Peyer's patch (tissue), 4 donors: ENCODE results near the gene ZFYVE9. TPM values are rescaled to one million over a fixed set of nuclear protein-coding genes. Genes with fewer than 3 reads are reported as not detected.
"Not testable (repeated sequence)": the region's sequence is repeated elsewhere in the genome, so short reads cannot be mapped to it uniquely, and the experiment has no call there.

Experiments
- DNase-seq, 3 donors: peaks; one replicate each; pipeline ENCODE4 v3.0.0-alpha.2; 2017 to 2019
- H3K27ac ChIP-seq, 4 donors: fragments of 200-600 bp; sonication (generic); one replicate each; pipeline ENCODE4 v1.5.1; 2016 to 2019
- H3K27me3 ChIP-seq, 2 donors: fragments of 200-600 bp; sonication (generic); one replicate each; pipeline ENCODE4 v1.5.1; 2019
- H3K36me3 ChIP-seq, 3 donors: fragments of 200-600 bp; sonication (generic); one replicate each; pipeline ENCODE4 v1.5.1; 2016 to 2019
- H3K4me1 ChIP-seq, 4 donors: fragments of 200-600 bp; sonication (generic); one replicate each; pipeline ENCODE4 v1.5.1; 2016 to 2019
- H3K4me3 ChIP-seq, 4 donors: fragments of 200-600 bp; sonication (generic); 1 replicate in 3 of 4; 2 replicates in 1 of 4; pipeline ENCODE4 v1.5.1; 2016 to 2019; ENCODE audit warnings: mild to moderate bottlenecking in 1 of 4
- H3K9me3 ChIP-seq, 4 donors: fragments of 200-600 bp; sonication (generic); one replicate each; pipeline ENCODE4 v1.5.1; 2016 to 2019; ENCODE audit warnings: mild to moderate bottlenecking in 1 of 4
- POLR2A ChIP-seq, 2 donors: fragments of 450-650 bp; IDR thresholded peaks; one replicate each; pipeline ENCODE4 v1.5.1; 2017; ENCODE audit warnings: antibody characterized with exemption in 2 of 2, mild to moderate bottlenecking in 2 of 2, moderate library complexity in 2 of 2
- total RNA-seq, 4 donors: library from RNA; depleted of rRNA; stranded (reverse); fragments of >200 nt; gene quantifications; one replicate each; pipeline ENCODE4 v1.1.0, GENCODE V29; 2016
- TF ChIP-seq, protein P1 (sequence below), 6 experiments: fragments of 450-650 bp in 4 of 6; fragments of 200-600 bp in 2 of 6; sonication (generic) in 1 of 6; IDR thresholded peaks; one replicate each; pipeline ENCODE4 v1.5.1; 2017 to 2019; ENCODE audit warnings: antibody characterized with exemption in 6 of 6, mild to moderate bottlenecking in 3 of 6, moderate library complexity in 1 of 6

Gene ZFYVE9
- total RNA-seq, 4 donors from 2014 or later = 21.6 to 36.3 (median 25.4) TPM

DNA sequence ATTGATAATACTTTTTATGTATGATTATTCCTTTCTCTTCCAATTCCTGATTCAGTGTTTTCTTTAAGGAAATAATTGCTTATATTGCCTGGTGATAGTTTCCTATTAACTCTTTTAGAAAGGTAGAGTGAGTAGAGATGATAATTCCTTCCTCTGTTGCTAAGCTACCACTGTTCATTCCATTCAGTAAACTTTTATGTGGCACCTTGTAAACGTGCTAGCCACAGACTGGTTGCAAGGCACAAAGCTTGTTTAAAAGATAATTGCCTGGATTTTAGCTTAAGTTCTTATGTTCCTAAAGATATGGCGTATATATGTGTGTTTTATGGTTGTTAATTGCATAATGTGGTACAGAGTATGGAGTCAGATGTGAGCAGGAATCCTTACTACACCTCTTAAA, 3.2 kb downstream of the ZFYVE9 start:
- DNase-seq = no peak
- no peaks in the 10 kb centered on the region for H3K27me3 ChIP-seq
- TF ChIP-seq, protein P1, sequence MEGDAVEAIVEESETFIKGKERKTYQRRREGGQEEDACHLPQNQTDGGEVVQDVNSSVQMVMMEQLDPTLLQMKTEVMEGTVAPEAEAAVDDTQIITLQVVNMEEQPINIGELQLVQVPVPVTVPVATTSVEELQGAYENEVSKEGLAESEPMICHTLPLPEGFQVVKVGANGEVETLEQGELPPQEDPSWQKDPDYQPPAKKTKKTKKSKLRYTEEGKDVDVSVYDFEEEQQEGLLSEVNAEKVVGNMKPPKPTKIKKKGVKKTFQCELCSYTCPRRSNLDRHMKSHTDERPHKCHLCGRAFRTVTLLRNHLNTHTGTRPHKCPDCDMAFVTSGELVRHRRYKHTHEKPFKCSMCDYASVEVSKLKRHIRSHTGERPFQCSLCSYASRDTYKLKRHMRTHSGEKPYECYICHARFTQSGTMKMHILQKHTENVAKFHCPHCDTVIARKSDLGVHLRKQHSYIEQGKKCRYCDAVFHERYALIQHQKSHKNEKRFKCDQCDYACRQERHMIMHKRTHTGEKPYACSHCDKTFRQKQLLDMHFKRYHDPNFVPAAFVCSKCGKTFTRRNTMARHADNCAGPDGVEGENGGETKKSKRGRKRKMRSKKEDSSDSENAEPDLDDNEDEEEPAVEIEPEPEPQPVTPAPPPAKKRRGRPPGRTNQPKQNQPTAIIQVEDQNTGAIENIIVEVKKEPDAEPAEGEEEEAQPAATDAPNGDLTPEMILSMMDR (IDR thresholded peaks at IDR 0.05) = no peak
- no peak for TF ChIP-seq POLR2A (IDR thresholded peaks at IDR 0.05)
- H3K36me3 ChIP-seq = no peaks in the 10 kb centered on the region
- no peaks in the 10 kb centered on the region for H3K9me3 ChIP-seq
- H3K27ac ChIP-seq = no peak overlapping the region
- H3K4me3 ChIP-seq = no peak overlapping the region
- peaks cover 0 to 32% (median 2%) of the 10 kb centered on the region in 4 donors for H3K4me1 ChIP-seq

DNA sequence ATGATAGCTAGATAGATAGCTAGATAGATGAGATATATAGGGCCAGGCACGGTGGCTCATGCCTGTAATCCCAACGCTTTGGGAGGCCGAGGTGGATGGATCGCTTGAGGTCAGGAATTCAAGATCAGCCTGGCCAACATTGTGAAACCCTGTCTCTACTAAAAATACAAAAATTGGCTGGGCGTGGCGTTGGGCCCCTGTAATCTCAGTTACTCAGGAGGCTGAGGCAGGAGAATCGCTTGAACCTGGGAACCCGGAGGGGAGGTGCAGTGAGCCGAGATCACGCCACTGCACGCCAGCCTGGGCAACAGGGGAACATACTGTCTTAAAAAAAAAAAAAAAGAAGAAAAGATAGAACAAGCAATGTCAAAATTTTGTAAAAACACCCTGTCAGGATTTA, 8.6 kb downstream of the ZFYVE9 start:
- DNase-seq, H3K27me3 ChIP-seq, H3K9me3 ChIP-seq, H3K4me3 ChIP-seq, H3K27ac ChIP-seq, H3K4me1 ChIP-seq, H3K36me3 ChIP-seq: not testable (repeated sequence)

DNA sequence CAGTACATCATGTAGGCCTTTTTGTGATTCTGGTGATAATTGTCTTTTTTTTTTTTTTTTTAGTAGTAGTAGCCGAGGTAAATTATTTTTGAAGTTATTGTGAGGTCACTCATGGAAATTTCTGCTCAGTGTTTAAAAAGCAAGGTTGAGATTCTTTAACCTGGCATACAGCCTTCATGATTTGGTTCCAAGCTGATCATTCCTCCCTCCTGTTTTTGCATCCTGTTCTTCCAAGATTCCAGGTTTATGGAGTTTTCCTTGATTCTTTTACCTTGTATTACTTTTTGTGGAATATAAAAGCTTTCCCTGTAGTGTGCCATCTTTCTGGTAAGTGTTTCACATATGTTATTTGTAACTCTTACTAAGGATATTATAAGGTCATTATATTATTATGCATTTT, 9.1 kb downstream of the ZFYVE9 start:
- Histone ChIP-seq H3K4me1 (no peaks in the 10 kb centered on the region), H3K27ac (no peak overlapping the region), H3K9me3 (no peaks in the 10 kb centered on the region), H3K27me3 (no peaks in the 10 kb centered on the region), H3K4me3 (no peak overlapping the region), H3K36me3 (no peaks in the 10 kb centered on the region)
- no peak for DNase-seq
- TF ChIP-seq, protein P1 (IDR thresholded peaks at IDR 0.05) = no peak
- no peak for TF ChIP-seq POLR2A (IDR thresholded peaks at IDR 0.05)

DNA sequence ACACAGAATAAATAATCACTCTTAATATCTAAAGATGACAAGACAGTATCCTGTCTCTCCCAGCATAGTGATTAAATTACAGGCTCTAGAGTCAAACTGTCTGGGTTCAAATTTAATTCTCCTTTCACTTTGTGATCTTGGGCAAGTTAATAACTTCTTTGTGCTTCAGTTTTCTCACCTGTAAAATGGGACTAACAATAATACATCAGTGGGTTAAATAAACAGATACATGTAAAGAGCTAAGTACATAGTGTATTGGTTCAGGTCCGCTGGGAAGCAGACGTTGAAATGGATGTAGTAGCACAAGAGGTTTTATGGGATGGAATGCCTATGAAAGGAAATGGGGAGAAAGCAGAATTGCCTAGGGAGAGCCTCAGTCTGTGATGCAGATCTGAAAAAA, 10.7 kb downstream of the ZFYVE9 start:
- no peak for DNase-seq
- no peaks in the 10 kb centered on the region for H3K9me3 ChIP-seq
- no peaks in the 10 kb centered on the region for H3K27me3 ChIP-seq
- TF ChIP-seq POLR2A (IDR thresholded peaks at IDR 0.05) = no peak
- TF ChIP-seq, protein P1 (IDR thresholded peaks at IDR 0.05) = no peak
- H3K27ac ChIP-seq = no peak overlapping the region
- peaks cover 0 to 5% (median 0%) of the 10 kb centered on the region in 4 donors for H3K4me1 ChIP-seq
- no peak overlapping the region for H3K4me3 ChIP-seq
- H3K36me3 ChIP-seq = no peaks in the 10 kb centered on the region

DNA sequence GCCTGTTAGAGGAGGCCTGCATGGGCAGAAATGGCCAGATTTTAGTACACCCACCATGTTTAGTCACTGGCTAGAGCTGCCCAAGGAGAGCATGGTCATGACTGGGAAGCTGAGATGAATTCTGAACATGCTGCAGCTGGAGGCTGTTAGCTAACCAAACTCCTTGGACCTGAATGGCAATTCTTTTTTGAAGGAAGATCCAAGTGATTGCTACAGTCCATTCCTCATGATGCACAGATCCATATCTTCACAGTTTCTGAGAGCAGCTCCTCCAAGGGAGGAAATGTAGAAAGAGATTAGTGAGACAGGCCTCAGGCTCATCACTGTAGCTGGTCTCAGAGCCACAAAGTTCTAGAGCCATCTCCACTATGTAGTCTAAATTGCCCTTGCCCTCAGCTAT, 11.1 kb downstream of the ZFYVE9 start:
- no peaks in the 10 kb centered on the region for H3K36me3 ChIP-seq
- H3K27me3 ChIP-seq = no peaks in the 10 kb centered on the region
- TF ChIP-seq, protein P1 (IDR thresholded peaks at IDR 0.05) = no peak
- TF ChIP-seq POLR2A (IDR thresholded peaks at IDR 0.05) = no peak
- no peak for DNase-seq
- H3K4me3 ChIP-seq = no peak overlapping the region
- H3K9me3 ChIP-seq = no peaks in the 10 kb centered on the region
- peaks cover 0 to 10% (median 0%) of the 10 kb centered on the region in 4 donors for H3K4me1 ChIP-seq
- no peak overlapping the region for H3K27ac ChIP-seq

DNA sequence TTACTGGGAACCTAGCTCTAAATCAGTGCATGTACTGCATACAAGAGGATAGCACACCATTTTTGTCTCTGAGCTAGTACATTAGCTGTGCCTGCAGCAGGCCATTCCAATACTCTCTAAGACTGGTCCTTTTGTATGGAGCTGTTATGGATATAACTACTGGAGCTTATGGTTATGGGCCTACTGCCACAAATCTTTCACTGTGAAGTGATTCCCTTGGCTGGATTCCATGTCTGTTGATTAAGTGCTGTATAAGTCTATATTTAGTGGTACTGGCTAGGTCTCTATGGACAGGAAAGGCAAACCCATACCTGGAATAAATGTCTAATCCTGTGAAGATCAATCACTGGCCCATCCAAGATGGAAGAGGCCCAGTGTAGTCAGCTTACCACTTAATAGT, 12.0 kb downstream of the ZFYVE9 start:
- Histone ChIP-seq H3K36me3 (no peaks in the 10 kb centered on the region), H3K9me3 (no peaks in the 10 kb centered on the region), H3K4me3 (no peak overlapping the region), H3K27ac (no peak overlapping the region), H3K27me3 (no peaks in the 10 kb centered on the region), H3K4me1 (peaks cover 0 to 11% (median 0%) of the 10 kb centered on the region in 4 donors)
- DNase-seq = no peak
- no peak for TF ChIP-seq POLR2A (IDR thresholded peaks at IDR 0.05)
- TF ChIP-seq, protein P1 (IDR thresholded peaks at IDR 0.05) = no peak
